M059J (cell line): ENCODE results near the gene ADAMTS15. TPM values are rescaled to one million over a fixed set of nuclear protein-coding genes. Genes with fewer than 3 reads are reported as not detected.

ENCODE experiments used
- DNase-seq: peaks from one replicate; pipeline ENCODE4 v3.0.0-alpha.2; 2012; ENCODE audit warnings: low read depth
- total RNA-seq: library from RNA; depleted of rRNA; stranded (reverse); fragments of >200 nt; shearing (Covaris generic); gene quantifications from 2 replicates; pipeline ENCODE4 v1.2.3, GENCODE V29; 2014

Gene ADAMTS15
- total RNA-seq, 1 experiment from 2014 or later, result 10.9 TPM

- no peak for DNase-seq
Measured at GRCh38 chr11:130416906-130417305, 31.5 kb upstream of the ADAMTS15 start.

- no peak for DNase-seq
Measured at GRCh38 chr11:130418210-130418609, 30.2 kb upstream of the ADAMTS15 start.

GRCh38 chr11:130418756-130419155, 29.7 kb upstream of the ADAMTS15 start:
- no peak for DNase-seq

GRCh38 chr11:130420478-130421198, 27.8 kb upstream of the ADAMTS15 start:
- DNase-seq, result no peak

- DNase-seq, result no peak
Measured at GRCh38 chr11:130421199-130421585, 27.3 kb upstream of the ADAMTS15 start.

- no peak for DNase-seq
Measured at GRCh38 chr11:130421697-130422096, 26.7 kb upstream of the ADAMTS15 start.

GRCh38 chr11:130422251-130422995, 26.0 kb upstream of the ADAMTS15 start:
- DNase-seq, result no peak

GRCh38 chr11:130423541-130424142, 24.8 kb upstream of the ADAMTS15 start:
- no peak for DNase-seq

- no peak for DNase-seq
Measured at GRCh38 chr11:130424613-130425140, 23.8 kb upstream of the ADAMTS15 start.

- DNase-seq, result no peak
Measured at GRCh38 chr11:130425156-130425555, 23.3 kb upstream of the ADAMTS15 start.

- DNase-seq, result no peak
Measured at GRCh38 chr11:130426223-130426836, 22.1 kb upstream of the ADAMTS15 start.

- DNase-seq, result no peak
Measured at GRCh38 chr11:130426837-130427341, 21.6 kb upstream of the ADAMTS15 start.

- DNase-seq, result no peak
Measured at GRCh38 chr11:130427581-130428315, 20.7 kb upstream of the ADAMTS15 start.

- DNase-seq, result no peak
Measured at GRCh38 chr11:130428316-130429119, 19.9 kb upstream of the ADAMTS15 start, which contains the start of gene ADAMTS8. Gene ADAMTS8, minus strand, starts transcription at chr11:130428609. Its CDS starts 323 bp downstream, at chr11:130428286.

- DNase-seq, result no peak
Measured at GRCh38 chr11:130429120-130429681, 19.2 kb upstream of the ADAMTS15 start.

- DNase-seq, result no peak
Measured at GRCh38 chr11:130429983-130430382, 18.5 kb upstream of the ADAMTS15 start.

- DNase-seq, result peak; percentile 61
Measured at GRCh38 chr11:130431331-130431773, 17.1 kb upstream of the ADAMTS15 start.

- no peak for DNase-seq
Measured at GRCh38 chr11:130431801-130432200, 16.6 kb upstream of the ADAMTS15 start.

- DNase-seq, result no peak
Measured at GRCh38 chr11:130433357-130433756, 15.1 kb upstream of the ADAMTS15 start.
